ENCODE measurements around the gene LCLAT1.

GRCh38 chr2:30481323-30481800, 34.3 kb downstream of the LCLAT1 start:
- TF ChIP-seq CTCF (IDR thresholded peaks at IDR 0.05) (no peak), EZH2 (IDR thresholded peaks at IDR 0.05) (no peak), EZH2phosphoT487 (IDR thresholded peaks at IDR 0.05) (no peak)
